Loucy (cell line): Measurements from ENCODE around the gene LTBP1.

Experiments
- EZH2phosphoT487 ChIP-seq: fragments of 200-600 bp; IDR thresholded peaks from 2 replicates; pipeline ENCODE4 v1.6.1; 2018; ENCODE audit warnings: antibody characterized with exemption, mild to moderate bottlenecking, moderate library complexity, borderline replicate concordance
- TF ChIP-seq, protein P1 (sequence below): fragments of 200-600 bp; sonication (generic); conservative IDR thresholded peaks from 2 replicates; pipeline ENCODE4 v1.5.1; 2014; ENCODE audit warnings: mild to moderate bottlenecking, antibody characterized with exemption, low read length

DNA sequence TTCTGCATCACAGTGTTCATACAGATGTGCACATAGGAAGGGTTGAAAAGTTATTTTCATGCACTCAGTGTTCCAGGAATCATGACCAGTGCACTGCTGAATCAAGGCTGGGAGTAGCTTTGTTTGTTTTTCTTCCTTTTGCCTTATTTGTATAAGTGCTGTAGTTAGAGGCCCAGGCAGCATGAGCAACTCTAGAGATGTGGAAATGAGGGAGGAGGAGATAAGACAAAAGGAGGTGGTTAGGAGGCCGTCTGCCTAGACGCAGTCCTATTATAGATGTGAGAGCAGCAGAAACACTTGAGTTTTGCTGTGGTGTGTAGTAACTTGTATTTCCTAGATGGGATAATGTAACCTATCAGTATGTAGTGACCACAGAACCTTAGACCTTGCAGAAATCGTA is 265.4 kb downstream of the LTBP1 start:
- TF ChIP-seq EZH2phosphoT487, result no peak
- TF ChIP-seq, protein P1, sequence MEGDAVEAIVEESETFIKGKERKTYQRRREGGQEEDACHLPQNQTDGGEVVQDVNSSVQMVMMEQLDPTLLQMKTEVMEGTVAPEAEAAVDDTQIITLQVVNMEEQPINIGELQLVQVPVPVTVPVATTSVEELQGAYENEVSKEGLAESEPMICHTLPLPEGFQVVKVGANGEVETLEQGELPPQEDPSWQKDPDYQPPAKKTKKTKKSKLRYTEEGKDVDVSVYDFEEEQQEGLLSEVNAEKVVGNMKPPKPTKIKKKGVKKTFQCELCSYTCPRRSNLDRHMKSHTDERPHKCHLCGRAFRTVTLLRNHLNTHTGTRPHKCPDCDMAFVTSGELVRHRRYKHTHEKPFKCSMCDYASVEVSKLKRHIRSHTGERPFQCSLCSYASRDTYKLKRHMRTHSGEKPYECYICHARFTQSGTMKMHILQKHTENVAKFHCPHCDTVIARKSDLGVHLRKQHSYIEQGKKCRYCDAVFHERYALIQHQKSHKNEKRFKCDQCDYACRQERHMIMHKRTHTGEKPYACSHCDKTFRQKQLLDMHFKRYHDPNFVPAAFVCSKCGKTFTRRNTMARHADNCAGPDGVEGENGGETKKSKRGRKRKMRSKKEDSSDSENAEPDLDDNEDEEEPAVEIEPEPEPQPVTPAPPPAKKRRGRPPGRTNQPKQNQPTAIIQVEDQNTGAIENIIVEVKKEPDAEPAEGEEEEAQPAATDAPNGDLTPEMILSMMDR, result no peak
